MM.1S (cell line): ENCODE results near the gene ADAMTS7.

Experiments used
- DNase-seq: peaks from one replicate; pipeline ENCODE4 v3.0.0-alpha.2; 2015
- H2AFZ ChIP-seq: fragments of 300-600 bp; sonication (generic); 2 replicates; pipeline ENCODE4 v1.6.0; 2016; ENCODE audit warnings: antibody characterized with exemption, low read length
- H3F3A ChIP-seq: fragments of 300-600 bp; sonication (generic); 2 replicates; pipeline ENCODE4 v1.6.1; 2016; ENCODE audit warnings: mild to moderate bottlenecking, antibody characterized with exemption, low read length, moderate library complexity, mixed read lengths; ENCODE audit not compliant: insufficient read depth
- H3K27ac ChIP-seq: fragments of 300-600 bp; sonication (generic); 2 replicates; pipeline ENCODE4 v1.5.1; 2016; ENCODE audit warnings: mild to moderate bottlenecking, low read length
- H3K27me3 ChIP-seq: fragments of 300-600 bp; sonication (generic); replicated peaks from 2 replicates; pipeline ENCODE4 v1.6.0; 2016; ENCODE audit warnings: low read length; ENCODE audit not compliant: insufficient read depth
- H3K36me3 ChIP-seq: fragments of 300-600 bp; sonication (generic); replicated peaks from 2 replicates; pipeline ENCODE4 v1.6.1; 2016; ENCODE audit warnings: mild to moderate bottlenecking, low read length, mixed read lengths; ENCODE audit not compliant: insufficient read depth
- H3K4me1 ChIP-seq: fragments of 300-600 bp; sonication (generic); 2 replicates; pipeline ENCODE4 v1.6.1; 2016; ENCODE audit warnings: low read length, mixed read lengths
- H3K4me2 ChIP-seq: fragments of 300-600 bp; sonication (generic); 2 replicates; pipeline ENCODE4 v1.6.0; 2016; ENCODE audit warnings: low read depth, low read length
- H3K4me3 ChIP-seq: fragments of 300-600 bp; sonication (generic); 2 replicates; pipeline ENCODE4 v1.5.1; 2016; ENCODE audit warnings: low read length, mixed read lengths
- H3K79me2 ChIP-seq: fragments of 300-600 bp; sonication (generic); 2 replicates; pipeline ENCODE4 v1.6.1; 2016; ENCODE audit warnings: mixed run types, low read length, mixed read lengths
- H3K9ac ChIP-seq: fragments of 300-600 bp; sonication (generic); 2 replicates; pipeline ENCODE4 v1.6.1; 2016; ENCODE audit warnings: low read length, mixed read lengths
- H3K9me2 ChIP-seq: fragments of 300-600 bp; sonication (generic); replicated peaks from 2 replicates; pipeline ENCODE4 v1.6.1; 2016; ENCODE audit warnings: mild to moderate bottlenecking, low read length, mixed read lengths; ENCODE audit not compliant: insufficient read depth
- H3K9me3 ChIP-seq: fragments of 300-600 bp; sonication (generic); replicated peaks from 2 replicates; pipeline ENCODE4 v1.6.1; 2016; ENCODE audit warnings: mild to moderate bottlenecking, low read length, mixed read lengths; ENCODE audit not compliant: insufficient read depth
- H4K20me1 ChIP-seq: fragments of 300-600 bp; sonication (generic); 2 replicates; pipeline ENCODE4 v1.6.1; 2016; ENCODE audit warnings: mild to moderate bottlenecking, low read length, moderate library complexity, mixed read lengths; ENCODE audit not compliant: insufficient read depth
- CTCF ChIP-seq: fragments of 300-600 bp; sonication (generic); IDR thresholded peaks from 2 replicates; pipeline ENCODE4 v1.5.1; 2016; ENCODE audit warnings: antibody characterized with exemption, low read length, mixed read lengths
- EZH2 ChIP-seq: fragments of 300-600 bp; sonication (generic); optimal IDR thresholded peaks from 2 replicates; pipeline ENCODE3; 2017; ENCODE audit warnings: low read depth, mild to moderate bottlenecking, antibody characterized with exemption, low read length, mixed read lengths
- EZH2phosphoT487 ChIP-seq: fragments of 300-600 bp; sonication (generic); IDR thresholded peaks from 2 replicates; pipeline ENCODE4 v1.6.1; 2018; ENCODE audit warnings: antibody characterized with exemption, low read length

ADAMTS7 gene

DNA sequence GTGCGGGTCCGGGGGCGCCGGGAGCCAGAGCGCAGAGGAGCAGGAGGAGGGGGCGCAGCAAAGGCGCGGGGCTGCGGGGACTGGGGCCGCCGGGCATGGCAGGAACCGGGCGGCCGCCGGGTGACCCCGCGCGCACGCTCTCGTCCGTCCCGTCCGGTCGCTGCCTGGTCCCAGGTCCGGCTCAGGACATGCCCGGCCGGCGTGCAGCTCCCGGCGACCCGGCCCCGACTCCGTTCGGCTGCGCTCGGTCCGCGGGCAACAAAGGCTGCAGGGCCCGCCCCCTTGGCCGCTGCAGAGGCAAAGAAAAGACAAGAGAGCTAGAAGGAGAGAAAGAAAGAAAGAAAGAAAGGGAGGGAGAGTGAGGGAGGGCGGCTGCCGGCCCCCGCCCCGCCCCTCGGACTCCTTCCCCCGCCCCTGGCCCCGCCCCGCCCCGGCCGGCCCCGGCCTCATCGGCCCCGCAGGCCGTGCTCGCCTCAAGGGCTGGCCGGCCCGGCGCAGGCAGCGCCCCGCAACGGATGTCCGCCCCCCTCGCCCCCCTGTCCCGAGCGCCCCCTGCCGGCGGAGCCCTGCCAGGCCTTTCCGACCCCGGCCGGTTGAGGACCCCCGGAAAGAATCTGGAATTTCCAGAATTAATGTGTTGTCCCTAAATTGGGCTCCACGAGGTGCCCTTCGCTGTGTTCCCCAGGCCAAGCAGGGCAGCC, at the start of gene ADAMTS7:
ADAMTS7 (minus strand) TSS at position 341 of the 701 bp plus-strand sequence; CDS start at position 97, 244 bp downstream.
- Histone ChIP-seq H3K36me3 (no peaks in the 10 kb centered on the region), H2AFZ (peak within 1 kb of the TSS; percentile 95), H4K20me1 (no peaks in the 10 kb centered on the region), H3K9me3 (no peaks in the 10 kb centered on the region), H3K79me2 (no peaks in the 10 kb centered on the region), H3K4me3 (peak within 1 kb of the TSS; percentile 75), H3F3A (no peaks in the 10 kb centered on the region), H3K4me2 (peak within 1 kb of the TSS; percentile 100), H3K9ac (peak within 1 kb of the TSS; percentile 47; the same call in 1 of the 2 replicates), H3K4me1 (no peaks in the 10 kb centered on the region), H3K27me3 (peaks cover 27% of the 10 kb centered on the region), H3K9me2 (no peaks in the 10 kb centered on the region), H3K27ac (no peak within 1 kb of the TSS)
- peak; percentile 73 for DNase-seq
- peak; percentile 64 for TF ChIP-seq CTCF
- no peak for TF ChIP-seq EZH2
- no peak for TF ChIP-seq EZH2phosphoT487

GRCh38 chr15:78859971-78860719, 48.9 kb upstream of the ADAMTS7 start:
- TF ChIP-seq EZH2 (no peak), CTCF (peak; percentile 42)
- Histone ChIP-seq H3K27ac (no peak overlapping the region), H2AFZ (peak overlapping the region; percentile 92)

GRCh38 chr15:78855746-78856145, 44.5 kb upstream of the ADAMTS7 start:
- no peaks in the 10 kb centered on the region for H3K4me1 ChIP-seq
- H2AFZ ChIP-seq = no peak overlapping the region
- H4K20me1 ChIP-seq = no peaks in the 10 kb centered on the region
- no peak overlapping the region for H3K9ac ChIP-seq
- no peaks in the 10 kb centered on the region for H3K79me2 ChIP-seq
- no peaks in the 10 kb centered on the region for H3K9me3 ChIP-seq
- H3K36me3 ChIP-seq = no peaks in the 10 kb centered on the region
- TF ChIP-seq CTCF = no peak
- no peak for TF ChIP-seq EZH2phosphoT487
- no peak for TF ChIP-seq EZH2
- no peaks in the 10 kb centered on the region for H3K9me2 ChIP-seq
- H3K27me3 ChIP-seq = no peaks in the 10 kb centered on the region
- H3K4me3 ChIP-seq = no peak overlapping the region
- H3K4me2 ChIP-seq = no peak overlapping the region
- DNase-seq = no peak
- no peak overlapping the region for H3K27ac ChIP-seq
- no peaks in the 10 kb centered on the region for H3F3A ChIP-seq

More at GRCh38 chr15:78859971-78860719, 48.9 kb upstream of the ADAMTS7 start:
- Histone ChIP-seq H3K4me1 (no peaks in the 10 kb centered on the region), H3K4me2 (peak overlapping the region; percentile 84), H3K4me3 (peak overlapping the region; percentile 70), H3K79me2 (no peaks in the 10 kb centered on the region), H3K9me2 (no peaks in the 10 kb centered on the region), H3K27me3 (no peaks in the 10 kb centered on the region), H3K9me3 (no peaks in the 10 kb centered on the region), H3F3A (no peaks in the 10 kb centered on the region; the same call in 1 of the 2 replicates), H3K9ac (peak overlapping the region; percentile 47), H4K20me1 (no peaks in the 10 kb centered on the region), H3K36me3 (no peaks in the 10 kb centered on the region)
- peak; percentile 83 for DNase-seq
